Natural killer cell (primary cell): ENCODE data around the gene GRWD1. TPM values are rescaled to one million over a fixed set of nuclear protein-coding genes. Genes with fewer than 3 reads are reported as not detected.

Experiments used
- ATAC-seq, 3 donors: fragments of 150-1000 bp in 2 of 3; fragments of 200-7000 bp in 1 of 3; cut with Tn5 transposase; 1 replicate in 1 of 3; 2 replicates in 2 of 3; pipeline ENCODE4 v1.10.0; 2021; ENCODE audit warnings: mild to moderate bottlenecking in 2 of 3, moderate library complexity in 2 of 3
- DNase-seq, 2 donors: peaks; one replicate each; pipeline versions ENCODE4 v3.0.0 to v3.0.0-alpha.2; 2013 to 2021; ENCODE audit warnings: mixed read lengths in 1 of 2
- H3K27ac ChIP-seq: one replicate; pipeline ENCODE4 v1.5.1; 2013; ENCODE audit warnings: mild to moderate bottlenecking, low read length
- H3K27me3 ChIP-seq: one replicate; pipeline ENCODE4 v1.6.1; 2013; ENCODE audit warnings: low read length; ENCODE audit not compliant: control insufficient read depth, insufficient read depth
- H3K36me3 ChIP-seq: one replicate; pipeline ENCODE4 v1.6.1; 2013; ENCODE audit warnings: low read length; ENCODE audit not compliant: control insufficient read depth, insufficient read depth
- H3K4me1 ChIP-seq: one replicate; pipeline ENCODE4 v1.6.1; 2013; ENCODE audit warnings: low read length; ENCODE audit not compliant: control insufficient read depth, insufficient read depth
- H3K4me3 ChIP-seq: one replicate; pipeline ENCODE4 v1.5.1; 2013; ENCODE audit warnings: low read length
- H3K9me3 ChIP-seq: one replicate; pipeline ENCODE4 v1.6.1; 2013; ENCODE audit warnings: low read length; ENCODE audit not compliant: control insufficient read depth, insufficient read depth
- H3K27ac Mint-ChIP-seq, 2 donors: one replicate each; pipeline ENCODE4 v1.8.0; 2022; ENCODE audit warnings: mild to moderate bottlenecking in 2 of 2, mixed read lengths in 2 of 2, moderate library complexity in 1 of 2
- H3K27me3 Mint-ChIP-seq, 2 donors: one replicate each; pipeline ENCODE4 v1.8.0; 2022; ENCODE audit warnings: low read depth in 2 of 2, mixed read lengths in 2 of 2
- H3K36me3 Mint-ChIP-seq: one replicate; pipeline ENCODE4 v1.8.0; 2022; ENCODE audit warnings: mixed read lengths
- H3K4me1 Mint-ChIP-seq, 2 donors: one replicate each; pipeline ENCODE4 v1.8.0; 2022; ENCODE audit warnings: mixed read lengths in 2 of 2
- H3K4me3 Mint-ChIP-seq: one replicate; pipeline ENCODE4 v1.8.0; 2022; ENCODE audit warnings: mild to moderate bottlenecking, moderate library complexity, mixed read lengths
- H3K9me3 Mint-ChIP-seq, 2 donors: one replicate each; pipeline ENCODE4 v1.8.0; 2022; ENCODE audit warnings: mixed read lengths in 2 of 2
- WGBS: methylation state at CpG from one replicate; pipeline ENCODE4 v1.1.7; 2013; ENCODE audit warnings: missing lambda C conversion rate; ENCODE audit not compliant: insufficient coverage; 5-methylcytosine and 5-hydroxymethylcytosine counted together
- intact Hi-C: fragments of 100-400 bp; cut with micrococcal nuclease; formaldehyde crosslinking; loops from one replicate; pipeline ENCODE4 v1.14.2; 2022
- total RNA-seq, 4 donors: library from RNA; stranded (reverse); fragments of 120-200 nt in 1 of 4; gene quantifications; one replicate each; pipeline versions ENCODE4 v1.2.3 to v1.2.4, GENCODE V29; 2013 to 2022
- TF ChIP-seq, protein P1 (sequence below): fragments of 200-600 bp; IDR thresholded peaks from one replicate; pipeline ENCODE4 v1.8.0; 2022; ENCODE audit warnings: antibody characterized with exemption

Gene GRWD1
- total RNA-seq, 3 donors from 2014 or later (not counting 1 experiment from before 2014, with no cell fraction given) = 14.2 to 29.0 (median 16.7) TPM

DNA sequence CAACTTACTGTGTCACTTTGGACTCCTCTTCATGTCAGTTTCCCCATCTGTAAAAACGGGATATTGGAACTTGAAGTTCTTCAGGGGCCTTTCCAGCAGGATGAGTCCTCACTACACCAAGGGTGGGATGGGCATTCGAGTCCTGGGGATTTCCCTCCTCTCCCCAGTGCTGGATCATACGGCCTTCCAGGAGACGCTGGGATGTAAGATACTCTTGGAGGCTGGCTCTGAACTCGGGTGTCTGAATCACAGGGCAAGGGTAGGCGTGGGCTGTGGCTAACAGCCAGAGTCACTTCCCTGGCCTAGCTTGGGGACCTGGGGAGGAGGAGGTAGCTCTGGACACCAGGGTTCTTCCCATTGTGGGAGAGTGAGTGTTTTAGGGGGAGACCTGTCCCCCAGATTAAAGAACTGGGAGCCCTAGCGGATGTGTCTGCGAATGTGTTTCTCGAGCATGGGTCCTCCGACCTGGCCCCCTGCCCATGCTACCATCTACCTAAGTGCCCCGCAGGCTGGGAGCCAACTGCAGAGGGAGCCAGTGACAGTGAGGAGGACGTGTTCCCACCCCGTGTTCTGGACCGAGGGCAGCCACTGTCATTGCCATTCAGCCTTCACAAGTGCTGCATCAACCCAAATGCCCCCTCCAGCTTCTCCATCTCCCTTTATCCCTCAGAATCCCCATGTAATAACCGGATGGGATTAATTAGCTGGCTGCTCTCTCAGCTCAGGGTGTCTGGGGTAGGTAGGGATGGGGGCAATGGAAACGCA, 21.0 kb downstream of the GRWD1 start:
- ATAC-seq (no peak), DNase-seq (no peak)
- intact Hi-C loops = no loop called here
- H3K4me3 Mint-ChIP-seq = no peak overlapping the region
- Histone ChIP-seq H3K27me3 (no peaks in the 10 kb centered on the region), H3K9me3 (no peaks in the 10 kb centered on the region), H3K36me3 (peaks cover 10% of the 10 kb centered on the region), H3K27ac (no peak overlapping the region), H3K4me1 (peaks cover 21% of the 10 kb centered on the region), H3K4me3 (no peak overlapping the region)
- H3K4me1 Mint-ChIP-seq = peaks cover 0 to 33% of the 10 kb centered on the region in 2 donors
- no peaks in the 10 kb centered on the region for H3K27me3 Mint-ChIP-seq
- no peaks in the 10 kb centered on the region for H3K9me3 Mint-ChIP-seq
- TF ChIP-seq, protein P1, sequence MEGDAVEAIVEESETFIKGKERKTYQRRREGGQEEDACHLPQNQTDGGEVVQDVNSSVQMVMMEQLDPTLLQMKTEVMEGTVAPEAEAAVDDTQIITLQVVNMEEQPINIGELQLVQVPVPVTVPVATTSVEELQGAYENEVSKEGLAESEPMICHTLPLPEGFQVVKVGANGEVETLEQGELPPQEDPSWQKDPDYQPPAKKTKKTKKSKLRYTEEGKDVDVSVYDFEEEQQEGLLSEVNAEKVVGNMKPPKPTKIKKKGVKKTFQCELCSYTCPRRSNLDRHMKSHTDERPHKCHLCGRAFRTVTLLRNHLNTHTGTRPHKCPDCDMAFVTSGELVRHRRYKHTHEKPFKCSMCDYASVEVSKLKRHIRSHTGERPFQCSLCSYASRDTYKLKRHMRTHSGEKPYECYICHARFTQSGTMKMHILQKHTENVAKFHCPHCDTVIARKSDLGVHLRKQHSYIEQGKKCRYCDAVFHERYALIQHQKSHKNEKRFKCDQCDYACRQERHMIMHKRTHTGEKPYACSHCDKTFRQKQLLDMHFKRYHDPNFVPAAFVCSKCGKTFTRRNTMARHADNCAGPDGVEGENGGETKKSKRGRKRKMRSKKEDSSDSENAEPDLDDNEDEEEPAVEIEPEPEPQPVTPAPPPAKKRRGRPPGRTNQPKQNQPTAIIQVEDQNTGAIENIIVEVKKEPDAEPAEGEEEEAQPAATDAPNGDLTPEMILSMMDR = no peak
- WGBS = 89% methylated on average over 16 of the region's 16 CpGs
- no peaks in the 10 kb centered on the region for H3K36me3 Mint-ChIP-seq
- H3K27ac Mint-ChIP-seq = no peak overlapping the region

DNA sequence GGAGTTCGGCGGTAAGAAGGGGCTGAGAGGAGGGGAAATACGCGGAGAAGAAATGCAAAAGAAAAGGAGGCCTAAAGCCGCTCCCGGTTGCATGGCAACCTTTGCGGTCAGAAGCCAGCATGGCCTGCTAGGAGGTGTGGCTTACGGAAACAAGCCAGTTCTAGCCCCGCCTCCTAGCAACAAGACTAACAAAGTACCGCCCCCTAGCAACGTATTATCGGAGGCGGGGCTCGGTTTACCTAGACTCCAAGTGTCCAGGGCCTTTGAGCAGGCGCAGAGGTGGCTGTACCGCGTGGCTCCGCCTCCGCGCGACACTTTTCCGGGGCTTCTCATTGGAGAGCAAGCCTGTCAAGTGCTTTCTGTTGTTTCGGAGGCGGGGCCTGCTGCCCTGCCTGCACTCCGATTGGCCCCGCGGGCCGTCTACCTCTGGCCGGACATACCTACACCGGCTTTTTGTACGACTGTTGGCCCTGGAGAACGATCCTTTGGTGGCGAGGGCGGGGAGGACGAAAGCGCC, 23.0 kb downstream of the GRWD1 start:
- H3K4me3 Mint-ChIP-seq = peak overlapping the region; percentile 97
- DNase-seq (peak; percentile 99 to 100), ATAC-seq (peak; percentile 88 to 97 (median 88))
- intact Hi-C loops = loop anchor here (2.0 kb wide), 2 partner anchors 24 to 136 kb away; no protein-coding TSS in a partner anchor
- H3K27ac Mint-ChIP-seq = peak overlapping the region; percentile 84 to 88
- no peaks in the 10 kb centered on the region for H3K27me3 Mint-ChIP-seq
- H3K4me1 ChIP-seq = peaks cover 25% of the 10 kb centered on the region
- H3K27ac ChIP-seq = peak overlapping the region; percentile 77
- no peaks in the 10 kb centered on the region for H3K9me3 ChIP-seq
- H3K4me1 Mint-ChIP-seq = peaks cover 6 to 47% of the 10 kb centered on the region in 2 donors
- TF ChIP-seq, protein P1 = no peak
- peak overlapping the region; percentile 92 for H3K4me3 ChIP-seq
- H3K36me3 ChIP-seq = peaks cover 25% of the 10 kb centered on the region
- no peaks in the 10 kb centered on the region for H3K9me3 Mint-ChIP-seq
- H3K36me3 Mint-ChIP-seq = no peaks in the 10 kb centered on the region
- WGBS = under 1% methylated on average over 36 of the region's 36 CpGs
- H3K27me3 ChIP-seq = no peaks in the 10 kb centered on the region

DNA sequence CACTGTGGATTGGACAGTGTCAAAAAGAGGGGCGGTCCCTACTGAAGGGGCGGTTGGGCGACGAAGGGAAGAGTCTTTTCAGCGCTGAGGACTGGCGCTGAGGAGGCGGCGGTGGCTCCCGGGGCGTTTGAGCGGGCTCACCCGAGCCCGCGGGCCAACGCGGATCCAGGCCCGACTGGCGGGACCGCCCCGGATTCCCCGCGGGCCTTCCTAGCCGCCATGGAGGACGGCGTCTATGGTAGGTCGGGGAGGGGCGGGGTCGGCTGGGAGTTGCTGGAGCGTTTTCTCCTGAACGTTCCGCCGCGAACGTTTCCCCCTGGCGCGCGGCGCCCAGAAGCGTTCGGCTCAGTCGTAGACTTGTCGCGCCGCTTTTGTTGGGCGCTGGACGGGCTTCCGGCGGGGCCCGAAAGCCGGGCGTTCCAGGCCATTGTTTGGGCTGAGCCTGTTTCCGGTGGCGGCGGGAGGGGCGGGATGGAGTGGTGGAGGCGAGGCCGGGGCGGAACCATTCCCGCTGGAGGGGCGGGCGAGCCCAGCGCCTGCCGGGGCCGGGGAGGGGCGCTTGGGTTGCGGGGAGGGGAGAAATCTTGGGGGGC, 23.6 kb downstream of the GRWD1 start, which contains the start of gene CYTH2:
CYTH2 (plus strand) TSS at position 81 of the 593 bp plus-strand sequence; CDS start at position 220, 139 bp downstream.
- Mint-ChIP-seq H3K27ac (peak within 1 kb of the TSS; percentile 84 to 88), H3K27me3 (no peaks in the 10 kb centered on the region), H3K4me3 (peak within 1 kb of the TSS; percentile 97), H3K36me3 (no peaks in the 10 kb centered on the region), H3K9me3 (no peaks in the 10 kb centered on the region), H3K4me1 (peaks cover 10 to 50% of the 10 kb centered on the region in 2 donors)
- Histone ChIP-seq H3K4me1 (peaks cover 31% of the 10 kb centered on the region), H3K27me3 (no peaks in the 10 kb centered on the region), H3K36me3 (peaks cover 28% of the 10 kb centered on the region), H3K27ac (peak within 1 kb of the TSS; percentile 77), H3K9me3 (no peaks in the 10 kb centered on the region), H3K4me3 (peak within 1 kb of the TSS; percentile 92)
- ATAC-seq (peak in 1 of 3 donors; percentile 0), DNase-seq (peak in 1 of 2 donors; percentile 74)
- TF ChIP-seq, protein P1 = no peak
- intact Hi-C loops = loop anchor here (2.0 kb wide), 2 partner anchors 23 to 137 kb away; no protein-coding TSS in a partner anchor
- under 1% methylated on average over 62 of the region's 66 CpGs for WGBS
